Measurements from ENCODE around the gene FOXM1.

DNA sequence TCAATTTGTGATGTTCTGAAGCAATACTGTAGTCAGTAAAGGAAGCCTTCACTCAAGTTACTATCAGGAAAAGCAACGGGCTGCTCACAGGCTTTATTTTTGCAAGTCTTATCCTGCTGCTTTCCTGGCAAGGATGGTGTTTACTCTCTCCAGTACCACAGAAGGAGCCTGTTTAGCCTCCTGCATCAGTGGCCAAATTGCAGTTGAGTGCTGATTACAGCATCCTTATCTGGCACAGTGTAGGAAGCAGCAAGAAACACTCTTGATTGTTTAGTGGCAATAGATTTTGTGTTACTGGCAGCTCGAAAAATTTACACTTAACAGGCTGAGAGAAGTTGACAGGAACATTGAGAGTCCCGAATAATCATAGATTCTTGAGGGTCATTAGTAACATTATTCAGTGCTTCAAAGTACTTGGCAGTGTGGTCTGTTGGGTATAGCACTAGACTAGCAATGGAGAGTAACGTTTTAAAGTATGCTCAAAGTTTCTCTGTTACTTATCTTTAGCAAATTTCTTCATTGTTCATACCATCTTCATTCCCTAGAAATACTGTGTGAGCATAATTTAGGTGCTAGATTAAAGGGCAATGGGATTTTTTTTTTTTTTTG lies 25.4 kb upstream of the FOXM1 start:
- TF ChIP-seq TOX (CRISPR knock-in tag; IDR thresholded peaks at IDR 0.05; ENCODE audit: borderline replicate concordance): no peak
- TF ChIP-seq, protein P1, sequence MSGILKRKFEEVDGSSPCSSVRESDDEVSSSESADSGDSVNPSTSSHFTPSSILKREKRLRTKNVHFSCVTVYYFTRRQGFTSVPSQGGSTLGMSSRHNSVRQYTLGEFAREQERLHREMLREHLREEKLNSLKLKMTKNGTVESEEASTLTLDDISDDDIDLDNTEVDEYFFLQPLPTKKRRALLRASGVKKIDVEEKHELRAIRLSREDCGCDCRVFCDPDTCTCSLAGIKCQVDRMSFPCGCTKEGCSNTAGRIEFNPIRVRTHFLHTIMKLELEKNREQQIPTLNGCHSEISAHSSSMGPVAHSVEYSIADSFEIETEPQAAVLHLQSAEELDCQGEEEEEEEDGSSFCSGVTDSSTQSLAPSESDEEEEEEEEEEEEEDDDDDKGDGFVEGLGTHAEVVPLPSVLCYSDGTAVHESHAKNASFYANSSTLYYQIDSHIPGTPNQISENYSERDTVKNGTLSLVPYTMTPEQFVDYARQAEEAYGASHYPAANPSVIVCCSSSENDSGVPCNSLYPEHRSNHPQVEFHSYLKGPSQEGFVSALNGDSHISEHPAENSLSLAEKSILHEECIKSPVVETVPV (CRISPR knock-in tag; IDR thresholded peaks at IDR 0.05): no peak
- peak; percentile 46 for TF ChIP-seq ISL1 (CRISPR knock-in tag; IDR thresholded peaks at IDR 0.05)

Data from SK-N-SH treated with all-trans-retinoic acid at 6 μM for 48 hours (cell line).